Chondrocyte (in vitro differentiated cells): ENCODE results near the gene MACROD2. TPM values are rescaled to one million over a fixed set of nuclear protein-coding genes. Genes with fewer than 3 reads are reported as not detected.

Experiments used
- DNase-seq: peaks from one replicate; pipeline ENCODE4 v3.0.0; 2021; ENCODE audit warnings: mixed read lengths, low spot score
- H3K27ac Mint-ChIP-seq: one replicate; pipeline ENCODE4 v1.8.0; 2021; ENCODE audit warnings: mild to moderate bottlenecking, moderate library complexity, mixed read lengths; ENCODE audit not compliant: unreplicated experiment
- H3K27me3 Mint-ChIP-seq: 2 replicates; pipeline ENCODE4 v1.8.0; 2021; ENCODE audit warnings: low read depth, mixed read lengths
- H3K36me3 Mint-ChIP-seq: 2 replicates; pipeline ENCODE4 v1.8.0; 2021; ENCODE audit warnings: low read depth, mixed read lengths
- H3K4me1 Mint-ChIP-seq: 2 replicates; pipeline ENCODE4 v1.8.0; 2021; ENCODE audit warnings: low read depth, mild to moderate bottlenecking, mixed read lengths
- H3K4me3 Mint-ChIP-seq: one replicate; pipeline ENCODE4 v1.8.0; 2021; ENCODE audit warnings: mild to moderate bottlenecking, moderate library complexity, mixed read lengths; ENCODE audit not compliant: unreplicated experiment
- H3K9me3 Mint-ChIP-seq: 2 replicates; pipeline ENCODE4 v1.8.0; 2021; ENCODE audit warnings: low read depth, mixed read lengths
- total RNA-seq: library from RNA; stranded (reverse); gene quantifications from 3 replicates; pipeline ENCODE4 v1.2.1, GENCODE V29; 2021
- TF ChIP-seq, protein P1 (sequence below): fragments of 200-600 bp; sonication (generic); IDR thresholded peaks from 2 replicates; pipeline ENCODE4 v1.5.0; 2021; ENCODE audit warnings: antibody characterized with exemption, mild to moderate bottlenecking, moderate library complexity

Gene MACROD2
- total RNA-seq, 1 donor from 2014 or later, result 3.2 TPM

DNA sequence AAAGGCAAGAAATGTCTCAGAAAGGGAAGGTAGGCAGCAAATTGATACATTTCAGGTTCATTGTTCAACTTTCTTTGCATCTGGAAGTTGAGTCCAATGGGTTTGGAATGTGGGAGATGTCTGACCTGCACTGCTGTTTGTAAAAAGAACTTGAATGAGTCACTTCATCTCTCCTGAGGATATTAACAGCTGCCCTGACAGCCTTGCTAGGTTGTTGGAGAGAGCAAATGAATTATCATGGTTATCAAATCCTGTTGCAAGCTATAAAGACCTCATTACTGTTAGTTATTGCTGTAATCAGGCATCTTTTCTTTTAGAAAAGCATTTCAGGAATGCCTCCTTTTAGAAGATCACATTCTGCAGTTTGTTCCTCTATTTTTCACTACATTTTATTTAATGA lies 365.1 kb downstream of the MACROD2 start:
- H3K36me3 Mint-ChIP-seq, result no peaks in the 10 kb centered on the region
- TF ChIP-seq, protein P1, sequence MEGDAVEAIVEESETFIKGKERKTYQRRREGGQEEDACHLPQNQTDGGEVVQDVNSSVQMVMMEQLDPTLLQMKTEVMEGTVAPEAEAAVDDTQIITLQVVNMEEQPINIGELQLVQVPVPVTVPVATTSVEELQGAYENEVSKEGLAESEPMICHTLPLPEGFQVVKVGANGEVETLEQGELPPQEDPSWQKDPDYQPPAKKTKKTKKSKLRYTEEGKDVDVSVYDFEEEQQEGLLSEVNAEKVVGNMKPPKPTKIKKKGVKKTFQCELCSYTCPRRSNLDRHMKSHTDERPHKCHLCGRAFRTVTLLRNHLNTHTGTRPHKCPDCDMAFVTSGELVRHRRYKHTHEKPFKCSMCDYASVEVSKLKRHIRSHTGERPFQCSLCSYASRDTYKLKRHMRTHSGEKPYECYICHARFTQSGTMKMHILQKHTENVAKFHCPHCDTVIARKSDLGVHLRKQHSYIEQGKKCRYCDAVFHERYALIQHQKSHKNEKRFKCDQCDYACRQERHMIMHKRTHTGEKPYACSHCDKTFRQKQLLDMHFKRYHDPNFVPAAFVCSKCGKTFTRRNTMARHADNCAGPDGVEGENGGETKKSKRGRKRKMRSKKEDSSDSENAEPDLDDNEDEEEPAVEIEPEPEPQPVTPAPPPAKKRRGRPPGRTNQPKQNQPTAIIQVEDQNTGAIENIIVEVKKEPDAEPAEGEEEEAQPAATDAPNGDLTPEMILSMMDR, result no peak
- no peaks in the 10 kb centered on the region for H3K4me1 Mint-ChIP-seq
- no peak overlapping the region for H3K4me3 Mint-ChIP-seq
- H3K9me3 Mint-ChIP-seq, result peaks cover 11% of the 10 kb centered on the region
- H3K27me3 Mint-ChIP-seq, result no peaks in the 10 kb centered on the region
- no peak overlapping the region for H3K27ac Mint-ChIP-seq
- DNase-seq, result no peak

DNA sequence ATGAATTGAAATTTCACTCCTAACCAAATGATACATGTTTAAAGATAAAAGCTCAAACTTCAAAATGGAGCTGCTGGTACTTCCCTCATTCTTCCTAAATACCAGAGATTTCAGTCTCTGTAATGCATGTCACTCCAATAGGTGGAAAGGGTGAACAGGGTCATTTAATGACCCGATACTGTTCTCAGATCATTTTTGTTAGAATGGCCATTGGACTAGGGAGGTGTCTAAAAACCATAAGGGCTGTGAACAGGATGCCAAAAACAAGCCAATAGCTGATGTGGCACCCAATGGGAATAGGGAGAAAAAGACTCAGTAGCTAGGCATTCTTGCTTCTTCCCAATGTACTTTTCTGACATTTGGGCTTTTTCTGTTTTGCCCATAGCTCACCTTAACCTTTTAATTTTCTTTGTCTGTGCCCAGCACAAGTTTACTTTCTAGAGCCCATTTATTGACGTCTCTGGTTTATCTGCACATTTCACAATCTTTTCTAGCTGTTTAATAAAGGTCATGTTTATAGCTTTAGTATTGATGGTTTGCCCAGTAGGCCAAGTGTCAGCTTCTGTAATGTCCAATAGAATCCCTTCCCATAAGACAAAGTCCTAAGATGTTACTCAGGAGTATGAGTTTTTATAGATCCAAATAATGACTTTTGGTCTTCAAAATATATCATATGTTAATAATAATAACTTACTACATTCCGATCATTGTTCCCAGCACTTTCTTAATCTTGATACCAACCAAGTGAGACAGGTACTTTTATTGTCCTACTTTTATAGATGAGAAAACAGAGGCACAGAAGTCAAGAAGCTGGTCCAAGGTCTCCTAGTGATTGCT lies 366.4 kb downstream of the MACROD2 start:
- peaks cover 16% of the 10 kb centered on the region for H3K9me3 Mint-ChIP-seq
- peaks cover 2% of the 10 kb centered on the region for H3K36me3 Mint-ChIP-seq
- H3K4me1 Mint-ChIP-seq, result no peaks in the 10 kb centered on the region
- H3K27me3 Mint-ChIP-seq, result no peaks in the 10 kb centered on the region
- DNase-seq, result no peak
- H3K4me3 Mint-ChIP-seq, result no peak overlapping the region
- TF ChIP-seq, protein P1, result no peak
- H3K27ac Mint-ChIP-seq, result no peak overlapping the region

DNA sequence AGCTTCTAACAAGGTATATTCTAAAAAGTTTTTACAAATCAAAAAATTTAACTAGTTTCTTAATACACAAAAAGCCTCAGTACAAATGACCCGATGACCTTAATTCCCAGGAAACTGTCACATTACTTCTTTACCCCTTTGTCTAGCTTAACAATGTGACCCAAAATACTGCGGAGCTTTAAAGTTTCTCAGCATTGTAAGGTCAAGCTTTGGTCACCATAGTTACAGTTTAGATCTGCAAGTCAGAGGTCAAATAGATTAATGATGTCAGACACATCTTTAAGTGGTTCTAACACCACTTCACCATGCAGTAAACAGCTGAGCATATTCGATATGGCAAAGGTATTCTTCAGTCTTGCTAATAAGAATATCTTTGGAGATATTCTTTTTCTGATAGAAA lies 378.9 kb downstream of the MACROD2 start:
- Mint-ChIP-seq H3K9me3 (no peaks in the 10 kb centered on the region), H3K27me3 (no peaks in the 10 kb centered on the region), H3K4me1 (no peaks in the 10 kb centered on the region), H3K36me3 (no peaks in the 10 kb centered on the region), H3K4me3 (no peak overlapping the region), H3K27ac (no peak overlapping the region)
- no peak for DNase-seq
- TF ChIP-seq, protein P1, result no peak

DNA sequence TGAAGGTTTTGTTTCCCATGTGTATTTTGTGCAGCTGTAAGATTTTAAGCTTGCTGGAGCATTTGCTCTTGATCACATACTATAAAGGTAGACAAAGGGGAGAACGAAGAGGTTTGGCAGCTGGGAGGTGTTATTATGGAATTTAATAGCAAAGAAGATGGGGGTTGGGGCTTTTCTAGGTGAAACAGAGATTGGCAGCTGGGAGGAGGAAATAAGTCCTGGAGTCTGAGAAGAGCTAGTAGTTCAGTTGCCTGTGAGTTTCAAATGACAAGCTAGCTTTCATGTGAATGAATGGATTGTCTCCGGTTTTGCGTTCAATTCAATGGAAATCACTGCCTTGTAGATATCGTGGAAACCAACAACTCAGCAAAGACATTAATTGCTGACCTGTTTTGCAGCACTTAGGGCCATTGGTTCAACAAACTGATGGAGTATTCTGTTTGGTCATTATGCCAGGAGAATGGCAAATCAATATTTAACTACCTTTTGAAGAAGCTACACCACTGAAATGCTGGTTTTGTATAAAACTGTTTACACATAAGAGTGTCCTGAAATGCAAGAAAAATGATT lies 380.2 kb downstream of the MACROD2 start:
- no peak overlapping the region for H3K27ac Mint-ChIP-seq
- H3K4me1 Mint-ChIP-seq, result no peaks in the 10 kb centered on the region

DNA sequence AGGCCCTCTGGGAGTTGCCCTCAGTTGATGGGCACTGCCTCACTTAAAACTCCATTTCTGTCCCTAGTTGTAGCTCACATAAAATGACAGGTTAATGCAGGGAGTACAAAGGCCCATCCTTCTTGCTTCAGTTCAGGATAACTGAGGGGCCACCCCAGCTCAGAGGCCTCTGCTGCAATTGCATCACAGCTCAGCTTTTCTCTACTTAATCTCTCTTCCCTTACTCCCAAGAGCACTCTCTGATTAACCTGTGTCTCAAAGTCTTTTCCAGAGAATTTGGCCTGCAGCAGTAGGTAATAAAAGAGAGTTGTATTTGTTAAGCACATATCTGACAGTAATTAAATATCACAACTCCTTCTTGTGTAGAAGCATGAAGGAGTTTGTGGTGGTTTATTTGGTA lies 383.0 kb downstream of the MACROD2 start:
- no peaks in the 10 kb centered on the region for H3K27me3 Mint-ChIP-seq
- H3K4me1 Mint-ChIP-seq, result no peaks in the 10 kb centered on the region
- no peak overlapping the region for H3K4me3 Mint-ChIP-seq
- no peak overlapping the region for H3K27ac Mint-ChIP-seq
- H3K36me3 Mint-ChIP-seq, result no peaks in the 10 kb centered on the region
- TF ChIP-seq, protein P1, result no peak
- no peak for DNase-seq
- no peaks in the 10 kb centered on the region for H3K9me3 Mint-ChIP-seq

More for the DNA sequence above, 380.2 kb downstream of the MACROD2 start:
- H3K36me3 Mint-ChIP-seq, result no peaks in the 10 kb centered on the region
- no peak overlapping the region for H3K4me3 Mint-ChIP-seq
- H3K27me3 Mint-ChIP-seq, result no peaks in the 10 kb centered on the region
- H3K9me3 Mint-ChIP-seq, result no peaks in the 10 kb centered on the region
- TF ChIP-seq, protein P1, result no peak
- no peak for DNase-seq
